IMR-90 (cell line): ENCODE measurements around the gene SAMD9. TPM values are rescaled to one million over a fixed set of nuclear protein-coding genes. Genes with fewer than 3 reads are reported as not detected.
"Not testable (repeated sequence)": the region's sequence is repeated elsewhere in the genome, so short reads cannot be mapped to it uniquely, and the experiment has no call there.

Experiments used
- ATAC-seq: fragments of 200-7000 bp; cut with Tn5 transposase; 2 replicates; pipeline ENCODE4 v1.9.1; 2020; ENCODE audit warnings: low read depth, mild to moderate bottlenecking, moderate library complexity
- BruUV-seq: library from RNA; stranded (reverse); fragments of 400-500 nt; replicated peaks from 2 replicates; lab custom pipeline; 2021; lab: Mats Ljungman, UMichigan
- CTCF ChIA-PET: fragments of 300-600 bp; formaldehyde crosslinking; extraction: SDS; loops from one replicate; lab custom pipeline; 2021; ENCODE audit warnings: antibody characterized with exemption; lab: Yijun Ruan, JAX
- POLR2A ChIA-PET: fragments of 300-600 bp; sonication (Branson Sonifier 250); formaldehyde crosslinking; loops from one replicate; lab custom pipeline; 2022; ENCODE audit warnings: antibody characterized with exemption; ENCODE audit not compliant: unreplicated experiment; lab: Charles Lee
- DNase-seq: peaks from one replicate; pipeline ENCODE4 v3.0.0; 2013
- H2AFZ ChIP-seq: replicated peaks from 2 replicates; pipeline ENCODE3; 2013; ENCODE audit warnings: low read length, mild to moderate bottlenecking; ENCODE audit not compliant: poor library complexity
- H2AK5ac ChIP-seq: 2 replicates; pipeline ENCODE4 v1.6.1; 2013; ENCODE audit warnings: low read depth, low read length, inconsistent platforms
- H2AK9ac ChIP-seq: replicated peaks from 2 replicates; pipeline ENCODE3; 2013; ENCODE audit warnings: mild to moderate bottlenecking, low read depth, low read length, moderate library complexity; ENCODE audit not compliant: poor library complexity
- H2BK120ac ChIP-seq: 2 replicates; pipeline ENCODE4 v1.6.1; 2013; ENCODE audit warnings: low read depth, low read length, inconsistent platforms
- H2BK15ac ChIP-seq: 3 replicates; pipeline ENCODE4 v1.6.1; 2013; ENCODE audit warnings: low read depth, low read length, inconsistent platforms
- H2BK20ac ChIP-seq: 2 replicates; pipeline ENCODE4 v1.6.1; 2013; ENCODE audit warnings: low read depth, mild to moderate bottlenecking, inconsistent platforms, low read length, moderate library complexity
- H2BK5ac ChIP-seq: 2 replicates; pipeline ENCODE4 v1.6.1; 2013; ENCODE audit warnings: mild to moderate bottlenecking, low read depth, low read length, inconsistent platforms; ENCODE audit not compliant: poor library complexity, severe bottlenecking
- H3K14ac ChIP-seq: replicated peaks from 2 replicates; pipeline ENCODE4 v1.6.1; 2013; ENCODE audit warnings: low read depth, low read length, inconsistent platforms
- H3K18ac ChIP-seq: 2 replicates; pipeline ENCODE4 v1.6.1; 2013; ENCODE audit warnings: low read depth, low read length, control low read depth
- H3K23ac ChIP-seq: 2 replicates; pipeline ENCODE4 v1.6.1; 2013; ENCODE audit warnings: low read depth, low read length, inconsistent platforms
- H3K27ac ChIP-seq: 2 replicates; pipeline ENCODE4 v1.5.1; 2013; ENCODE audit warnings: mild to moderate bottlenecking, control low read depth, low read length; ENCODE audit not compliant: insufficient read depth
- H3K27me3 ChIP-seq: 2 replicates; pipeline ENCODE4 v1.6.1; 2013; ENCODE audit warnings: low read length; ENCODE audit not compliant: control insufficient read depth, insufficient read depth
- H3K36me3 ChIP-seq: 2 replicates; pipeline ENCODE4 v1.6.1; 2013; ENCODE audit warnings: low read length, mixed read lengths; ENCODE audit not compliant: control insufficient read depth, insufficient read depth
- H3K4ac ChIP-seq: 2 replicates; pipeline ENCODE4 v1.6.1; 2013; ENCODE audit warnings: low read depth, low read length, inconsistent platforms
- H3K4me1 ChIP-seq: 2 replicates; pipeline ENCODE4 v1.6.1; 2013; ENCODE audit warnings: low read length, mixed read lengths; ENCODE audit not compliant: control insufficient read depth, insufficient read depth
- H3K4me2 ChIP-seq: 2 replicates; pipeline ENCODE4 v1.6.1; 2013; ENCODE audit warnings: low read depth, mild to moderate bottlenecking, control low read depth, low read length, moderate library complexity
- H3K4me3 ChIP-seq: 2 replicates; pipeline ENCODE4 v1.5.1; 2013; ENCODE audit warnings: low read depth, mild to moderate bottlenecking, control low read depth, low read length, moderate library complexity; ENCODE audit not compliant: insufficient read depth
- H3K56ac ChIP-seq: 2 replicates; pipeline ENCODE4 v1.6.1; 2013; ENCODE audit warnings: low read length, inconsistent platforms; ENCODE audit not compliant: insufficient read depth; ENCODE audit errors: extremely low read depth
- H3K79me1 ChIP-seq, 2 experiments: 2 replicates each; pipeline ENCODE4 v1.6.1; 2013; ENCODE audit warnings: low read length in 2 of 2, inconsistent platforms in 1 of 2, low read depth in 1 of 2
- H3K9ac ChIP-seq: 2 replicates; pipeline ENCODE4 v1.6.1; 2013; ENCODE audit warnings: low read depth, low read length, control low read depth
- H3K9me1 ChIP-seq: 2 replicates; pipeline ENCODE4 v1.6.1; 2013; ENCODE audit warnings: low read length, inconsistent platforms; ENCODE audit not compliant: insufficient read depth
- H3K9me3 ChIP-seq: 2 replicates; pipeline ENCODE4 v1.6.1; 2013; ENCODE audit warnings: low read length; ENCODE audit not compliant: control insufficient read depth, insufficient read depth
- H4K20me1 ChIP-seq: 2 replicates; pipeline ENCODE4 v1.6.1; 2013; ENCODE audit warnings: low read length, inconsistent platforms; ENCODE audit not compliant: insufficient read depth
- H4K5ac ChIP-seq: 2 replicates; pipeline ENCODE4 v1.6.1; 2013; ENCODE audit warnings: mild to moderate bottlenecking, low read depth, low read length, control low read depth
- H4K8ac ChIP-seq, 2 experiments: 2 replicates each; pipeline ENCODE4 v1.6.1; 2013; ENCODE audit warnings: low read depth in 2 of 2, low read length in 2 of 2, control low read depth in 1 of 2, inconsistent platforms in 1 of 2
- H4K91ac ChIP-seq: 2 replicates; pipeline ENCODE4 v1.6.1; 2013; ENCODE audit warnings: low read depth, low read length, inconsistent platforms; ENCODE audit not compliant: insufficient read depth
- WGBS, 2 experiments: methylation state at CpG; one replicate each; pipeline versions ENCODE4 v1.1.5 to v1.1.7; 2013; ENCODE audit warnings: missing lambda C conversion rate in 2 of 2; ENCODE audit not compliant: insufficient read length in 1 of 2; ENCODE audit errors: extremely low coverage in 2 of 2; 5-methylcytosine and 5-hydroxymethylcytosine counted together
- dilution Hi-C: fragments of 300-500 bp; cut with HindIII; formaldehyde crosslinking; loops from one replicate; pipeline ENCODE4 v1.14.3; 2018; ENCODE audit warnings: low sequenced_read_pairs; ENCODE audit not compliant: unreplicated experiment
- in situ Hi-C: fragments of 300-500 bp; cut with MboI; formaldehyde crosslinking; loops from 3 replicates; pipeline ENCODE4 v1.14.3; 2019; ENCODE audit warnings: low sequenced_read_pairs, inconsistent platforms, mixed read lengths
- intact Hi-C: fragments of 100-400 bp; cut with micrococcal nuclease; formaldehyde crosslinking; loops from 2 replicates; pipeline ENCODE4 v1.10.0; 2022
- polyA plus RNA-seq, 3 experiments: library from polyadenylated mRNA; depleted of rRNA; stranded (reverse); fragments of >200 nt; gene quantifications; 2 replicates each; pipeline ENCODE4 v1.2.3, GENCODE V29; 2012; ENCODE audit warnings: low replicate concordance in 1 of 3
- total RNA-seq: library from RNA; depleted of rRNA; stranded (reverse); fragments of >200 nt; gene quantifications from 2 replicates; pipeline ENCODE4 v1.2.3, GENCODE V29; 2012

Gene SAMD9
- total and polyA plus RNA-seq, 2 of the 4 experiments (the other 2 are of a cell fraction): 1.9 to 9.5 TPM

- H3K23ac ChIP-seq, CTCF ChIA-PET, H3K79me1 ChIP-seq, DNase-seq, H4K20me1 ChIP-seq, H3K36me3 ChIP-seq, H2AFZ ChIP-seq, in situ Hi-C loops, H3K4me3 ChIP-seq, H3K9me1 ChIP-seq, H3K27ac ChIP-seq, H3K56ac ChIP-seq, H3K14ac ChIP-seq, H2AK9ac ChIP-seq, H2BK5ac ChIP-seq, H4K8ac ChIP-seq, H4K5ac ChIP-seq, H2BK20ac ChIP-seq, H2BK120ac ChIP-seq, H3K4me2 ChIP-seq, H2AK5ac ChIP-seq, H3K18ac ChIP-seq, intact Hi-C loops, H3K9me3 ChIP-seq, BruUV-seq, ATAC-seq, H3K9ac ChIP-seq, dilution Hi-C loops, H3K27me3 ChIP-seq, H2BK15ac ChIP-seq, H4K91ac ChIP-seq, H3K4me1 ChIP-seq, H3K4ac ChIP-seq, POLR2A ChIA-PET: not testable (repeated sequence)
- WGBS, 2 experiments: no CpG with 5 or more reads among the region's 1 CpG
These were observed 9.2 kb upstream of the SAMD9 start for GRCh38 chr7:93126954-93127353.

- H3K14ac ChIP-seq, H3K4me3 ChIP-seq, in situ Hi-C loops, BruUV-seq, dilution Hi-C loops, ATAC-seq, H3K9me1 ChIP-seq, H3K27me3 ChIP-seq, H2BK20ac ChIP-seq, H2BK120ac ChIP-seq, H3K23ac ChIP-seq, H2BK5ac ChIP-seq, H4K8ac ChIP-seq, H2AK5ac ChIP-seq, H3K27ac ChIP-seq, H3K56ac ChIP-seq, H3K18ac ChIP-seq, H3K79me1 ChIP-seq, H3K9ac ChIP-seq, H3K4ac ChIP-seq, H4K91ac ChIP-seq, H2AFZ ChIP-seq, H4K20me1 ChIP-seq, H3K4me2 ChIP-seq, DNase-seq, H3K4me1 ChIP-seq, H4K5ac ChIP-seq, H3K9me3 ChIP-seq, H2BK15ac ChIP-seq, H3K36me3 ChIP-seq, H2AK9ac ChIP-seq, CTCF ChIA-PET, intact Hi-C loops: not testable (repeated sequence)
- no CpG with 5 or more reads among the region's 3 CpGs for WGBS, 2 experiments
- POLR2A ChIA-PET: interaction anchor here (0.7 kb wide), 1 partner anchor 296 kb away, joined by 4 read pairs; no protein-coding TSS in a partner anchor
These were observed 5.8 kb upstream of the SAMD9 start for GRCh38 chr7:93123532-93123931.
